Measurements from ENCODE around the gene RMI2.

DNA sequence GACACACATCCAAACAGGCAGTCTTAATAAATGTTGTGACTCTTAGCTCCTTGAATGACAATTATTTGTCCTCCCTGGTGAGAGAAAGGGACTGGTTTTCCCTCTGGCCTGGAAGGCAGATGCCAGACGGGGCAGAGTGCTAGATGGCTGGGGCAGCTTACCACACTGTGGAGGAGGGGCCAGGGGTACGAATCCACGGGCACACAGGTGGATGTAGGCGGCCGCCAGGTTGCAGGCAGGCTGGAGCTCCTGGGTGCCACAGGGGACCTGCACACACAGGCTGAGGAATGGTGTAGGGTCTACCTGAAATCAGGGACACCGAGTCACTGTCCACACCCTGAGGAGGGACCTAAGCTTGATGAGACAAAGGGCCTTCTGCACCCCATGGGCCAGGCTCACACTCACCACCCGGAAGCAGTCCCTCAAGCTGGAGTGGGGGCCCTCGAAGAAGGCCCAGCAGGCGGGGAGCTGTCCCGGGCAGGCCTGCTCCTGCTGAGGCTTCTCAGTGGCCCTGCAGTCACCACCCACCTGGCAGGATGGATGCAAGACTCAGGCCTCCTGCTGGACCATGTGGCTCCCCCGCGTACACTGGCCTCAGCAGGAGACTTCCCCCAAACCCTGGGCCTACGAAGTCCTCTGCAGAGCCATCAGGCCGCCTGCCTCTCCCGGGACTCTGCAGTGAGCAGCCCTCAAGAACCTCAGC lies 38.4 kb downstream of the RMI2 start:
- TF ChIP-seq, protein P1, sequence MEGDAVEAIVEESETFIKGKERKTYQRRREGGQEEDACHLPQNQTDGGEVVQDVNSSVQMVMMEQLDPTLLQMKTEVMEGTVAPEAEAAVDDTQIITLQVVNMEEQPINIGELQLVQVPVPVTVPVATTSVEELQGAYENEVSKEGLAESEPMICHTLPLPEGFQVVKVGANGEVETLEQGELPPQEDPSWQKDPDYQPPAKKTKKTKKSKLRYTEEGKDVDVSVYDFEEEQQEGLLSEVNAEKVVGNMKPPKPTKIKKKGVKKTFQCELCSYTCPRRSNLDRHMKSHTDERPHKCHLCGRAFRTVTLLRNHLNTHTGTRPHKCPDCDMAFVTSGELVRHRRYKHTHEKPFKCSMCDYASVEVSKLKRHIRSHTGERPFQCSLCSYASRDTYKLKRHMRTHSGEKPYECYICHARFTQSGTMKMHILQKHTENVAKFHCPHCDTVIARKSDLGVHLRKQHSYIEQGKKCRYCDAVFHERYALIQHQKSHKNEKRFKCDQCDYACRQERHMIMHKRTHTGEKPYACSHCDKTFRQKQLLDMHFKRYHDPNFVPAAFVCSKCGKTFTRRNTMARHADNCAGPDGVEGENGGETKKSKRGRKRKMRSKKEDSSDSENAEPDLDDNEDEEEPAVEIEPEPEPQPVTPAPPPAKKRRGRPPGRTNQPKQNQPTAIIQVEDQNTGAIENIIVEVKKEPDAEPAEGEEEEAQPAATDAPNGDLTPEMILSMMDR (IDR thresholded peaks at IDR 0.05) = no peak
- TF ChIP-seq POLR2A (IDR thresholded peaks at IDR 0.05; ENCODE audit: low read length) (no peak), HDAC2 (IDR thresholded peaks at IDR 0.05) (no peak), HOXA7 (CRISPR knock-in tag; IDR thresholded peaks at IDR 0.05) (no peak), RAD21 (conservative IDR thresholded peaks at IDR 0.05 in 1 of 2, IDR thresholded peaks at IDR 0.05 in 1 of 2) (no peak), ZFP36 (IDR thresholded peaks at IDR 0.05; ENCODE audit: borderline replicate concordance, partially characterized antibody) (no peak), SREBF2 (IDR thresholded peaks at IDR 0.05) (no peak), CEBPB (IDR thresholded peaks at IDR 0.05) (no peak), EP300 (IDR thresholded peaks at IDR 0.05) (no peak), TP53 (CRISPR knock-in tag; IDR thresholded peaks at IDR 0.05) (no peak), SMC3 (IDR thresholded peaks at IDR 0.05) (no peak)
- TF ChIP-seq, protein P2, sequence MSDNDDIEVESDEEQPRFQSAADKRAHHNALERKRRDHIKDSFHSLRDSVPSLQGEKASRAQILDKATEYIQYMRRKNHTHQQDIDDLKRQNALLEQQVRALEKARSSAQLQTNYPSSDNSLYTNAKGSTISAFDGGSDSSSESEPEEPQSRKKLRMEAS (IDR thresholded peaks at IDR 0.05) = no peak
- TF ChIP-seq, protein P3, sequence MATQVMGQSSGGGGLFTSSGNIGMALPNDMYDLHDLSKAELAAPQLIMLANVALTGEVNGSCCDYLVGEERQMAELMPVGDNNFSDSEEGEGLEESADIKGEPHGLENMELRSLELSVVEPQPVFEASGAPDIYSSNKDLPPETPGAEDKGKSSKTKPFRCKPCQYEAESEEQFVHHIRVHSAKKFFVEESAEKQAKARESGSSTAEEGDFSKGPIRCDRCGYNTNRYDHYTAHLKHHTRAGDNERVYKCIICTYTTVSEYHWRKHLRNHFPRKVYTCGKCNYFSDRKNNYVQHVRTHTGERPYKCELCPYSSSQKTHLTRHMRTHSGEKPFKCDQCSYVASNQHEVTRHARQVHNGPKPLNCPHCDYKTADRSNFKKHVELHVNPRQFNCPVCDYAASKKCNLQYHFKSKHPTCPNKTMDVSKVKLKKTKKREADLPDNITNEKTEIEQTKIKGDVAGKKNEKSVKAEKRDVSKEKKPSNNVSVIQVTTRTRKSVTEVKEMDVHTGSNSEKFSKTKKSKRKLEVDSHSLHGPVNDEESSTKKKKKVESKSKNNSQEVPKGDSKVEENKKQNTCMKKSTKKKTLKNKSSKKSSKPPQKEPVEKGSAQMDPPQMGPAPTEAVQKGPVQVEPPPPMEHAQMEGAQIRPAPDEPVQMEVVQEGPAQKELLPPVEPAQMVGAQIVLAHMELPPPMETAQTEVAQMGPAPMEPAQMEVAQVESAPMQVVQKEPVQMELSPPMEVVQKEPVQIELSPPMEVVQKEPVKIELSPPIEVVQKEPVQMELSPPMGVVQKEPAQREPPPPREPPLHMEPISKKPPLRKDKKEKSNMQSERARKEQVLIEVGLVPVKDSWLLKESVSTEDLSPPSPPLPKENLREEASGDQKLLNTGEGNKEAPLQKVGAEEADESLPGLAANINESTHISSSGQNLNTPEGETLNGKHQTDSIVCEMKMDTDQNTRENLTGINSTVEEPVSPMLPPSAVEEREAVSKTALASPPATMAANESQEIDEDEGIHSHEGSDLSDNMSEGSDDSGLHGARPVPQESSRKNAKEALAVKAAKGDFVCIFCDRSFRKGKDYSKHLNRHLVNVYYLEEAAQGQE (IDR thresholded peaks at IDR 0.05) = no peak
